HG02973 (cell line): ENCODE measurements around the gene FXYD4.
"Not testable (repeated sequence)": the region's sequence is repeated elsewhere in the genome, so short reads cannot be mapped to it uniquely, and the experiment has no call there.

Source experiments
- ATAC-seq: cut with Tn5 transposase; IDR thresholded peaks from one replicate; pipeline ENCODE4 v1.9.1; 2021; ENCODE audit warnings: moderate library complexity; ENCODE audit not compliant: unreplicated experiment

The FXYD4 gene

GRCh38 chr10:43415544-43415943, 44.1 kb downstream of the FXYD4 start:
- ATAC-seq = no peak

GRCh38 chr10:43417950-43418768, 46.7 kb downstream of the FXYD4 start:
- no peak for ATAC-seq

DNA sequence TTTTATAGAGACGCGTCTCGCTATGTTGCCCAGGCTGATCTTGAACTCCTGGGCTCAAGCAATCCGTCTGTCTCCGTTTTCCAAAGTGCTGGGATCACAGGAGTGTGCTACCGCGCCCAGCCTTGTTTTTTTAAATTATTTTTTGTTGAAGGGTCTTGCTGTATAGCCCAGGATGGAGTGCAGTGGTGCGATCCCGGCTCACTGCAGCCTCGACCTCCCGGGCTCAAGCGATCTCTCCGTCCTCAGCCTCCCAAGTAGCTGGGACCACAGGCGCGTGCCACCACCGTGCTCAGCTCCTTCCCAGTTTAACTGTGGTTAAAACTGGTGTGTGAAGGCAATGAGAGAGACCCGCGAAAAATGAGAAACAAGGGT, 48.5 kb downstream of the FXYD4 start:
- ATAC-seq = no peak

GRCh38 chr10:43420369-43421200, 49.1 kb downstream of the FXYD4 start:
- peak; percentile 74 for ATAC-seq

DNA sequence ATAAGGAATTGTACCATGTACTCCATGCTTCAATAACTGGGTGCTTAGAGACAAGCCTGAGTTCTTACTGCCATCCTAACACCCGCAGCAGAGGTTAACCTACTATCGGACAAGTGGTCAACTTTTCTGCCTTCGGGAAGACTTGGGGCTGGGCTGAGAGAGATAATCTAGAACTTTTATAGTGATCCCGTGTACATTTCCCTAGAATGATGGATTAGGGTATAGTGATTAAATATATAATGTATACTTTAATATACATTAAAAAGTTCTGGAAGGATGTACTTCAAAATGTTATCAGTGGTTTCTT, 49.7 kb downstream of the FXYD4 start:
- ATAC-seq = peak; percentile 6

- no peak for ATAC-seq
Measured at GRCh38 chr10:43421519-43421918, 50.1 kb downstream of the FXYD4 start.

DNA sequence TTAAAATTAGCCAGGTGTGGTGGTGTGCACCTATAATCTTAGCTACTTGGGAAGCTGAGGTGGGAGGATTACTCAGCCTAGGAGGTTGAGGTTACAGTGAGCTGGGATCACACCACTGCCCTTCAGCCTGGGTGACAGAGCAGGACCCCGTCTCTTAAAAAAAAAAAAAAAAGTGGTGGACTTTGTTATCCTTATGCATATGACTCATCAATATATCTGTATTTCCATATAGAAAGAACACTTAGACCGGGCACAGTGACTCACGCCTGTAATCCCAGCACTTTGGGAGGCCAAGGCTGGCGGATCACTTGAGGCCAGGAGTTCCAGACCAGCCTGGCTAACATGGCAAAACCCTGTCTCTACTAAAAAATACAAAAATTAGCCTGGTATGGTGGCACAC, 50.5 kb downstream of the FXYD4 start:
- not testable (repeated sequence) for ATAC-seq

DNA sequence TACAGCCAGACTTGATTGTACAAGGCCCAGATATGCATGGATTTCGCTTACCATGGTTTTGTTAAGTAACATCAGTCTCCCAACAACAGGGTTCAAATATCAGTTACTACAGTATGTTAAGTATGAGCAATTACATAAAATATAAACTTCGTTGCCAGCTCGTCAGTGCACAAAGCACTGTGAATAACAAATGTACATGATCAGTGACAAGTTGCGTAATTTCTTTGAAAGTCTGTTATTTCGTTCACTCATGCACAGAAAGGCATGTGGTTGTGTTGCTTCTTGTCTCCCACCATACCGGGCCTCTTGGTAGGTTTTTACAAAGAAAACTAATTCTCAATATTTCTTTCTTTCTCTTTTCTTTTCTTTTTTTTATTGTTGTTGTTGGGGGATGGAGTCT, 53.0 kb downstream of the FXYD4 start:
- no peak for ATAC-seq
